SIG-M5 (cell line): ENCODE data around the gene DNAJC7.
"Not testable (repeated sequence)": the region's sequence is repeated elsewhere in the genome, so short reads cannot be mapped to it uniquely, and the experiment has no call there.

Experiments used
- DNase-seq: peaks from one replicate; lab custom pipeline; 2025; lab: John Stamatoyannopoulos, UW

The DNAJC7 gene

GRCh38 chr17:41957031-41957868 lies 60.0 kb downstream of the DNAJC7 start:
- DNase-seq, result no peak

- no peak for DNase-seq
Measured at GRCh38 chr17:41956522-41956921, 60.7 kb downstream of the DNAJC7 start.

DNA sequence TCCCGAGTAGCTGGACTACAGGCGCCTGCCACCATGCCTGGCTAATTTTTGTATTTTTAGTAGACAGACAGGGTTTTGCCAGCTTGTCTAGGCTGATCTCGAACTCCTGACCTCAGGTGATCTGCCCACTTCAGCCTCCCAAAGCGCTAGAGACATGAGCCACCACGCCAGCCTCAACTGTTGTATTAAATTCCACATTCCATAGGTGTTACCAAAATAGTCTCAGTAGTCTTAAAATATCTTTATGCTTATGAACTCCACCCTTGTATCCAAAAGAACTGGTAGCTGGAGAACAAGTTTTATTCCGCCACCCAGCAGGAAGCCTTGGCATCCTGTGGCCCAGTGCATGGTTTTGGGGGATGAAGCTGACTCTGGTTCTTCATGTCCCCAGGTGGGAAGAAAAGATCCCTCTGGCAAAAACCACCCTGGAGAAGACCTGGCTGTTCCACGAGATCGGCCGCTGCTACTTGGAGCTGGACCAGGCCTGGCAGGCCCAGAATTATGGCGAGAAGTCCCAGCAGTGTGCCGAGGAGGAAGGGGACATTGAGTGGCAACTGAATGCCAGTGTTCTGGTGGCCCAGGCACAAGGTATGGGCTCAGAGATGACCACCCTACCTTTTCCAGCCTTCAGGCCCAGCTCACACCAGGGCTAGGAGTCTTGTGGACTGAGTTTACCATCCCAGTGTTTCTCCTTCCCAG lies 68.3 kb downstream of the DNAJC7 start:
- no peak for DNase-seq

DNA sequence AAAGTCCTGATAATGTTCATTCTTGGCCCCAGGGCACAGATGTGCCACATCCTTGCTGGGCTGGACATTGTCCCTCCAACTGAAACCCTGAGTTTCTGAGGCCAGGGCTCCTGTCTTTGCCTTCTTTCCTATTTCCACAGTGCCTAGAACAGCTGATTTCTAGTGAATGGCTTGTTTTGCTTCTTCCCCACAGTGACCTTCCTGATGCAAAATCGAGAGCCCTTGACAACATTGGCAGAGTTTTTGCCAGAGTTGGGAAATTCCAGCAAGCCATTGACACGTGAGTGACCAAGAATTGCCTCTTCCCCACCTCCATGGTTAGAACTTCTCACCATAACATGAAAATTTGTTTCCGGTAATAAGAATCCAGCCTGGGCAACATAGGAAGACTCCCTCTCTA lies 72.3 kb downstream of the DNAJC7 start:
- no peak for DNase-seq

DNA sequence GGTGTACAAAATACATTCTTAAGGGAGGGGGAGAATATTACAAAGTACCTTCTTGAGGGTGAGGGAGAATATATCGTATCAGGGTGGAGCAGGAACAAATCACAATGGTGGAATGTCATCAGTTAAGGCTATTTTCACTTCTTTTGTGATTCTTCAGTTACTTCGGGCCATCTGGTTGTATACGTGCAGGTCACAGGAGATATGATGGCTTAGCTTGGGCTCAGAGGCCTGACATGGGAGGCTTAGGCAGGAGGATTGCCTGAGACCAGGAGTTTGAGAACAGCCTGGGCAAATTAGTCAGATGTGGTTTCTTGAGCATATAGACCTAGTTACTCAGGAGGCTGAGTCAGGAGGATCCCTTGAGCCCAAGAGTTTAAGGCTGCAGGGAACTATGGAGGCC lies 73.7 kb downstream of the DNAJC7 start:
- DNase-seq, result no peak

DNA sequence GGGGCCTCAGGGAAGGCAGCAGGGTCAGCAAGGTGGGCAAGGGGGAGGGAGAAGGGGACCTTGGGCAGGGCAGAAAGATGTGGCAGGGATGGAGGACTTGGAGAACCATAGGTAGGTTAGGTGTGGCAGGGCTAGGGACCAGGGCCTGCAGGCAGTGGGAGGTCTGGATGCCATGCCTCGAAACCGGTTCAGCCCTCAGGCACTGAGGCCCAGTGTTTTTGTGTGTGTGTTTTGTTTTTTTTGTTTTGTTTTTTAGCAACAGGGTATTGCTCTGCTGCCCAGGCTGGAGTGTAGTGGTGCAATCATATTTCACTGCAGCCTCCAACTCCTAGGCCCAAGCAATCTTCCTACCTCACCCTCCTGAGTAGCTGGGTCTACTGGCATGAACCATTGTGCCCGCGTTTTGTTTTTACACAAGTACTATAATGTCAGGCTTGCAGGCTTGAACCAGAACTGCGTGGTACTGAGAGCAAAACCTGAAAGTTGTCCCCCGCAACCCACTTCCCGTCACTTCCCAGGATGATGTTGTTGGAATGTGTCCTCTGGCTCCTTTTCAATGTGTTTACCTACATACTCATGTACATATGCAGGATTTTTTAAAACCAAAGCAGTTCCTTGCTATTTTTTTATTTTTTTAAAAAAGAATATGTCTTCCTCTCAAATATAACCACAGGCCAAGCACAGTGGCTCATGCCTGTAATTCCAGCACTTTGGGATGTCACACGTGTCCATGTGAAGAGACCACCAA lies 74.4 kb downstream of the DNAJC7 start:
- DNase-seq, result no peak

DNA sequence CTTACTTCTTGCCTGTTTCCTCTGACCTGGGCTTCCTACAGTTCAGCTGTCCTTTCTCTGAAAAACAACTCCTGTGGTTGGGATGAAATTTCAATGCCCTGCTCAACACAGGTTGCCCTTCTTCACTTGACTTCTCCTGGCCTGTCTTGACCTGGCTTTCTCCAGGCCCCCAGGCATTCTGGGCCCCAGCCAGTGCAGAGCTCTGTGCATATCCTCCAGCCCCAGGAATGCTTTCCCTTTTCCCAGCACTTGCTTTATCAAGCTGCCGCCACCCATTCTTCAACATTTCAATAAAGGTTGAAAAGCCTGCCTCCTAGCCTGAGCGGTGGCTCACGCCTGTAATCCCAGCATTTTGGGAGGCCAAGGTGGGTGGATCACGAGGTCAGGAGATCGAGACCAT lies 76.1 kb downstream of the DNAJC7 start:
- no peak for DNase-seq

- DNase-seq, result no peak
Measured at GRCh38 chr17:41939693-41940090, 77.5 kb downstream of the DNAJC7 start.

- no peak for DNase-seq
Measured at GRCh38 chr17:41939044-41939692, 78.1 kb downstream of the DNAJC7 start.

GRCh38 chr17:41937970-41938954 lies 79.0 kb downstream of the DNAJC7 start:
- no peak for DNase-seq

DNA sequence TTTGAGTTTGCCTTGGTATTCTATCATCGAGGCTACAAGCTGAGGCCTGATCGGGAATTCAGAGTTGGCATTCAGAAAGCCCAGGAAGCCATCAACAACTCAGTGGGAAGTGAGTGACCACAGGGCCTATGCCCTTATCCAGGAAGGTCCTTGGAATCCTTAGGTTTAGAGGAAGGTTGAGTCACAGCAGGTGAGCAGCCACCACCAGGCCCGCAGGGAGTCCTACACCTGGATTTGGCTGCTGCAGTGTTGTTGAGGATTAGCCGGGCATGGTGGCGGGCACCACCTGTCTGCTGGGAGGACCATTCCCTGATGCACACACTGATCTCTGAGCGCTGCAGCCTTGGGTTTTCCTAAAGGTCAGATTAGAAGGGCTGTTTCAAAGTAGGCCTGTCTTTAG lies 81.6 kb downstream of the DNAJC7 start:
- DNase-seq, result no peak

- peak; percentile 15 for DNase-seq
Measured at GRCh38 chr17:41932816-41933389, 84.3 kb downstream of the DNAJC7 start.

- not testable (repeated sequence) for DNase-seq
Measured at GRCh38 chr17:41931715-41932114, 85.5 kb downstream of the DNAJC7 start.

GRCh38 chr17:41930833-41931156 lies 86.4 kb downstream of the DNAJC7 start:
- not testable (repeated sequence) for DNase-seq

DNA sequence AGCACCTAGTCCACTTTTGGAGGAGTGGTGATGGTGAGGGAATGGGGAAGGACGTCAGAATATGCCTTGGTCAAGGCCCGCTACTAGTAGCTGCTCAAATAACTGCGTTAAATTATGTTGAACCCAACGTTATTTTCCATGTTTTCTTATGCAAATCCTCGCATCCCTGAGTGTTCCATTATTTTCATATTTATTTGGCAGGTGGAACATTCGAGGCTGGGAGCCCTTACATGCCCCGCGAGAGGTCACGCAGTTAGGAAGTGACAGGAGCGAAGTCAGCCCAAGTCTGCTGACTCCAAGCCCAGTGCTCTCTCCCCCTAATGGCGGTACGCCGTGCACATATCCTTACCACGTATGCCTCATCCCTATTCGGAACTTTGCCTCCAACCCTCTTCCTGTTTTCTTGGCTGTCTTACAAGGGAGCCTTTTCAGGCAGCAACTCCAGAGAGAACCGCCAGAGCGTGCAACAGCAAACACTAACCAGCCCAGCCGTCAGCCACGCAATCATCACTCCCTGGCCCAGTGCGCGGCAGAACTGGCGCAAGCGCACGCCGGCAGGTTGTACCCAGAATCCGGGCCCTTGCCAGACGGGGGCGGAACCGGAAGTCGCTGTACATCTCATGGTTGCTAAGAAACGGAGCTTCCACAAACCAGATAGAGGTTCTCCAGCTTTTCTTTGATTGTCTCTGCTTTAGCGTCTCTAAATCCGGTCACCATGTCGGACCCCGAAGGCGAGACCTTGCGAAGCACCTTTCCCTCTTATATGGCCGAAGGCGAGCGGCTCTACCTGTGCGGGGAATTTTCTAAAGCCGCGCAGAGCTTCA lies 87.0 kb downstream of the DNAJC7 start, which contains the start of gene ODAD4:
Gene ODAD4 (plus strand): TSS at position 609 of the 824 bp plus-strand sequence. CDS start 107 bp downstream, at position 716.
- DNase-seq, result peak; percentile 98

GRCh38 chr17:41928693-41929251 lies 88.5 kb downstream of the DNAJC7 start:
- no peak for DNase-seq
